Activated T-cell treated with anti-CD3 and anti-CD28 coated beads, Interleukin-2, amount 50 U/mL, for 1 hour (primary cell): ENCODE results near the gene RPL15.

Experiments
- DNase-seq: peaks from one replicate; pipeline ENCODE4 v3.0.0-alpha.2; 2020

The RPL15 gene

DNA sequence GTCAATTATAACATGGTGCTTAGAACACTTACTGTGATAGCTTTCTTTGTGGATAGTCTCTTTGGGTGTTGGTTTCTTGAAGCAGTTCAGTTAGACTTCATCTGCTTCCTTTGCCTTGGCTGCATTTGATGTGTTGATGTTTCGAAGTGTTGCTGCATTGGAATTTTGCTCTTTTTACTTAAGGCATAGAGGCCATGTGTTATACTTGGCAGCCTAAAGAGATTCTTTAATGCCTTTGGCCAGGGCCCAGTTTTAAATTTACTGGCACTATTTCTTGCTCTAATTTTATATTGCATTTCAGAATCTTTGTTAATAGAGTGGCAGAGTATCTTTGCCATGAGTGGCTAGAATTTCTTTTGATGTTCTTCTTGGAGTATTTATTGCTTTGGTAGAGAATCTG is 49.4 kb downstream of the RPL15 start:
- DNase-seq = no peak

DNA sequence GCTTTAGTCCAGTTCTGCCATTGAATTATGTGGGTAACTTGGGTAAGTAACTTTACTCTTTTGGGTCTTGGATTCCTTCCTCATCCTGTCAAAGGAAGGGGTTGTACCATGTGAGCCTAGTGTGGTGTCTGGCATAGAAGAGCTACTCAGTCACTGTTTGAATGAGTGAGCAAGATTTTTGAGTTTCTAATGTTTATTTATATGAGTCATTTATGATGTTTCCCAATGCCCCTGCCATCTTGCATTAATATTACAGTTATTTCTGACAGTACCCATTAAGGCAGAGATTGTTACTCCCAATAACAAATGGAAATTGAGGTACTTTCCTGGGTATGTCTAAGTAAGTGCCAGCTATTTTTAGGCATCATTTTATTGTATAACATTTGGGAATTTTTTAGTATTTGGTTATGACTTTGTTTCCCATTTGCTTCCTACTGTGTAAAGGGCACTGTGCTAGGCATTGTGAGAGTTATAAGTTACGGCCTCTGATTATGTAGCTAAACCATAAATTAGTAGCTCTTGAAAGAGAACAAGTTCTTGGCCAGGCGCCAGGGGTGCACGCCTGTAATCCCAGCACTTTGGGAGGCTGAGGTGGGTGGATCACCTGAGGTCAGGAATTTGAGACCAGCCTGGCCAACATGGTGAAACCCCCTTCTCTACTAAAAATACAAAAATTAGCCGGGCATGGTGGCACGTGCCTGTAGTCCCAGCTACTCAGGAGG is 51.7 kb downstream of the RPL15 start:
- no peak for DNase-seq

DNA sequence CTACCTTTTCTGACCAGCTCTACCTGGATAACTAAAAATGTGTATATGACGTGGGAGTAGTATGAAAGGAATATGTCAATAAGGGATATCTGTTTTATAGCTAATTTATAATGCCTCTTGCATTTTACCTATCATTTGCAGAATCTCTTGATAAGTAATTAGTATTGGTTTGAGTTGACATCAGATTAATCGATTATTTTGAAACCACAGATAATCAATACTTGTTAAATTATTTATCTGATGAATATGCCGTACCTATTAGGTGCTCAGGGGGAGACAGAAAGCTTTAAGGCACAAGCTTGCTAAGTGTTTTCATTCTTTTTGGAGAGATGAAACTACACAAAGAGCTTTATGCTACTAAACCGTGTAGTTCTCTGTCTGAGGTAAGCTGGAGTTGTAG is 52.5 kb downstream of the RPL15 start:
- DNase-seq = no peak
